ENCODE data around the gene RIPOR2.
A peak's percentile ranks its signal among the peaks of the same experiment; 100 is the strongest.

DNA sequence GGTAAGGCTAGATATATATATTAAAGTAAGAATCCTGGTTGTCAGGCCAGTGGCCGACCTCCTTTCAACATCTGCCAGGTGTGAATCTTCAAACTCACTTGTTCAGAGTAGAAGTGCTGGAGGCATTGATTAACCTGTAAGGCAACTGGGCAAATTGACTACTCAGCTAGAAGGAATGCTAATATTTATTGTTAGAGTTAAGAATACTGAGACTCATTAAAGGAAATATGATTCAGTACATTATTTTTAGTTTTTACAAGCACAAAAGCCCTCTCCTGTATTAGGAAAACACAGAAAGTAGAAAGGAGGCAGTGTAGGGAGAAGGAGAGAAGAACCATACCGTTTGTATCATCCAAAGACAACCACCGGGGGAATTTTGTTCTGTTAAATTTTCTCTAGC lies 53.5 kb downstream of the RIPOR2 start:
- TF ChIP-seq CTCF (conservative IDR thresholded peaks at IDR 0.05; ENCODE audit: low read depth in 2 of 2) (0 out of 4 replicates have a peak, but pooled peaks of 1 of the 2 experiments have one; percentile 8), CREB1 (CRISPR knock-in tag; IDR thresholded peaks at IDR 0.05; ENCODE audit: low read depth) (no peak), POLR2AphosphoS5 (IDR thresholded peaks at IDR 0.05; ENCODE audit: low read depth) (no peak), EZH2 (IDR thresholded peaks at IDR 0.05; ENCODE audit: low read depth, unreplicated experiment) (no peak), JUNB (IDR thresholded peaks at IDR 0.05; ENCODE audit: unreplicated experiment) (no peak), NANOG (IDR thresholded peaks at IDR 0.05; ENCODE audit: borderline replicate concordance) (no peak)
- TF ChIP-seq, protein P1, sequence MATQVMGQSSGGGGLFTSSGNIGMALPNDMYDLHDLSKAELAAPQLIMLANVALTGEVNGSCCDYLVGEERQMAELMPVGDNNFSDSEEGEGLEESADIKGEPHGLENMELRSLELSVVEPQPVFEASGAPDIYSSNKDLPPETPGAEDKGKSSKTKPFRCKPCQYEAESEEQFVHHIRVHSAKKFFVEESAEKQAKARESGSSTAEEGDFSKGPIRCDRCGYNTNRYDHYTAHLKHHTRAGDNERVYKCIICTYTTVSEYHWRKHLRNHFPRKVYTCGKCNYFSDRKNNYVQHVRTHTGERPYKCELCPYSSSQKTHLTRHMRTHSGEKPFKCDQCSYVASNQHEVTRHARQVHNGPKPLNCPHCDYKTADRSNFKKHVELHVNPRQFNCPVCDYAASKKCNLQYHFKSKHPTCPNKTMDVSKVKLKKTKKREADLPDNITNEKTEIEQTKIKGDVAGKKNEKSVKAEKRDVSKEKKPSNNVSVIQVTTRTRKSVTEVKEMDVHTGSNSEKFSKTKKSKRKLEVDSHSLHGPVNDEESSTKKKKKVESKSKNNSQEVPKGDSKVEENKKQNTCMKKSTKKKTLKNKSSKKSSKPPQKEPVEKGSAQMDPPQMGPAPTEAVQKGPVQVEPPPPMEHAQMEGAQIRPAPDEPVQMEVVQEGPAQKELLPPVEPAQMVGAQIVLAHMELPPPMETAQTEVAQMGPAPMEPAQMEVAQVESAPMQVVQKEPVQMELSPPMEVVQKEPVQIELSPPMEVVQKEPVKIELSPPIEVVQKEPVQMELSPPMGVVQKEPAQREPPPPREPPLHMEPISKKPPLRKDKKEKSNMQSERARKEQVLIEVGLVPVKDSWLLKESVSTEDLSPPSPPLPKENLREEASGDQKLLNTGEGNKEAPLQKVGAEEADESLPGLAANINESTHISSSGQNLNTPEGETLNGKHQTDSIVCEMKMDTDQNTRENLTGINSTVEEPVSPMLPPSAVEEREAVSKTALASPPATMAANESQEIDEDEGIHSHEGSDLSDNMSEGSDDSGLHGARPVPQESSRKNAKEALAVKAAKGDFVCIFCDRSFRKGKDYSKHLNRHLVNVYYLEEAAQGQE (IDR thresholded peaks at IDR 0.05; ENCODE audit: unreplicated experiment) = no peak
- TF ChIP-seq, protein P2, sequence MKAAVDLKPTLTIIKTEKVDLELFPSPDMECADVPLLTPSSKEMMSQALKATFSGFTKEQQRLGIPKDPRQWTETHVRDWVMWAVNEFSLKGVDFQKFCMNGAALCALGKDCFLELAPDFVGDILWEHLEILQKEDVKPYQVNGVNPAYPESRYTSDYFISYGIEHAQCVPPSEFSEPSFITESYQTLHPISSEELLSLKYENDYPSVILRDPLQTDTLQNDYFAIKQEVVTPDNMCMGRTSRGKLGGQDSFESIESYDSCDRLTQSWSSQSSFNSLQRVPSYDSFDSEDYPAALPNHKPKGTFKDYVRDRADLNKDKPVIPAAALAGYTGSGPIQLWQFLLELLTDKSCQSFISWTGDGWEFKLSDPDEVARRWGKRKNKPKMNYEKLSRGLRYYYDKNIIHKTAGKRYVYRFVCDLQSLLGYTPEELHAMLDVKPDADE (IDR thresholded peaks at IDR 0.05) = no peak

Data from GM23338 (cell line).